ENCODE results near the gene CTBP2. TPM values are rescaled to one million over a fixed set of nuclear protein-coding genes. Genes with fewer than 3 reads are reported as not detected.

Gene CTBP2
- total and polyA plus RNA-seq, 4 donors, result 19.2 to 80.6 (median 63.2) TPM

DNA sequence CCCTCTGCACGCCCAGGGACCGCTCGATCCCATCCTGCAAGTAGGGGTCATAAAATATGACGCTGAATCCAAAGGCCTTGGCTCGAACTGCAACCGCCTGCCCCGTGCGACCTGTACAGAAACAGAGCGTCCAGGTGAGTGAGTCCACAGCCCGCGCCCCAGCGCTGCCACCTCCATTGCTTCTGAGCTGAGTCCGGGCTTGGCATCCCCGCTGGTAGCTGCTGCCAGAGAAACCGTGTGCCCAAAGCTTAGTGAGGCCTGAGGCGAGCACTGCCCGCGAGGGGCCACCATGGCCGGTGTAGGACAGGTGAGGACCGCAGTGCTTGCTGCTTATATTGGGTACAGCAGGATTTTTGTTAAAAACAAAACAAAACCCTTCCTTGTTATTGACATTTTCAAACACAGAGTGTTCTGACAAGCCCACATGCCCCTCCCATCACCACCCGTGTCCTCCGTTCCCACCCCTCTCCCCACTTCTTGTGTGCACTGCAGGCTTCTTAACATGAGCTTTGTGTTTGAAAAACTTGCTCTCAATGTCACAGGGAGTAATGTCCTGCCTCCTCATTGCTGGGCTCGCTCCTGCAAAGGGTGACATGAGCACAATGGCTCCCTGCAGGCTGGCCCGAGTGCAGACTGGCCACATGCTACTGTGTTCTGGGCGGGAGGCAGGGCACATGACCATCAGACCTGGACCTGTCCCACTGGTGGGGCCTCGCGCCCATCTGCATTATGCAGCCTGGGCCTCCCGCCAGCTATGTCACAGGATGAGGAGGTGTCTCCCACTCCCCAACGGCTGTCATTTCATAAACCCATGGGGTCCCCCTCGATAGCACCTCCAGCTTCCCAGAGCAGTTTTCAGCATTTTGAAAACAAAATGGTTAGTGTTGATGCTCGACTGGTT is 165.5 kb downstream of the CTBP2 start:
- Histone ChIP-seq H3K9me3 (ENCODE audit: control insufficient read depth in 4 of 4, insufficient read depth in 3 of 4, low read length in 3 of 4) (no peaks in the 10 kb centered on the region), H3K27me3 (ENCODE audit: control insufficient read depth in 3 of 3, insufficient read depth in 3 of 3, low read length in 2 of 3) (no peaks in the 10 kb centered on the region), H3K9ac (ENCODE audit: insufficient read depth in 1 of 2, low read length in 2 of 2) (no peak overlapping the region), H3K36me3 (ENCODE audit: control insufficient read depth in 4 of 4, insufficient read depth in 4 of 4, low read length in 4 of 4) (peaks cover 24 to 61% (median 58%) of the 10 kb centered on the region in 4 donors), H3K27ac (ENCODE audit: low read depth in 1 of 2, low read length in 1 of 2) (no peak overlapping the region), H3K4me3 (no peak overlapping the region), H3K4me1 (ENCODE audit: control insufficient read depth in 5 of 5, insufficient read depth in 5 of 5, low read length in 5 of 5) (peaks cover 3 to 16% (median 8%) of the 10 kb centered on the region in 5 donors)
- whole genome bisulfite sequencing, 2 donors, result 85 to 92% methylated on average over 31 of the region's 31 CpGs
- no peak for DNase-seq
- ATAC-seq (ENCODE audit: insufficient read depth, low FRiP score), result no peak
- TF ChIP-seq CTCF (IDR thresholded peaks at IDR 0.05; ENCODE audit: control extremely low read depth, extremely low read depth), result no peak

DNA sequence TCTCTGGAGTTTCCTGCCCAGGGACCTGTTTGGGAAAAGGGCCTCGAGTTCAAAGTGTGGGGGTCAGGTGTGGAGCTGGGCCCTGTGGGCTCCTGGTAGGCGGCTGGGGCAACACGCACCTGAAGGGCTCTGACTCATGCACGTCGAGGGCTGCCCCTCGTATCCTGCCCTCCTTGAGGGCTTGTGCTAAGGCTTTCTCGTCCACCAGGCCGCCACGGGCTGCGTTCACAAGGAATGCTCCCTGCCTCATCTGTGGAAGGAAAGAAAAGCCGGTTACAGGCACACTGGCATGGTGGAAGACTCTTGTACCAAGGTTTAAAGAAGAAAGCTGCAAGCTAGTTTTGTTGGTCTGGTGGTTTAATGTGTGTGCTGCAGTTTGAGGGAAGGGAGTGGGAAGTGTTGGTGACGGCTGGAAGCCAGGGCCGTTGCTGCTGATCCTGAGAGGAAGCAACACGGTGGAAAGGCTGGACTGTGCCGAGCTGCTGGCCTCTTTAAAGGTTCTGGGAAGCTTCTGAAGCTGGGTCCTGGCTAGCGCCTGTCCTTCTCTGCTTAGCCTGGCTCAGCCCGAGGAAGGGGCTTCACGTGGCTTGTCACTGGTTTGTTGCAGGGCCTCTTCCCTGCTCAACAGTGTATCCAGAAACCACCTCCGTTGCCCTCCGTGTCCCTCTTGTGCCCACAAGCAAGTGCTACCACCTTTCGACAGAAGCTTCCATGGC is 166.5 kb downstream of the CTBP2 start:
- no peak for TF ChIP-seq CTCF (IDR thresholded peaks at IDR 0.05; ENCODE audit: control extremely low read depth, extremely low read depth)
- H3K27me3 ChIP-seq (ENCODE audit: control insufficient read depth in 3 of 3, insufficient read depth in 3 of 3, low read length in 2 of 3), result no peaks in the 10 kb centered on the region
- H3K27ac ChIP-seq (ENCODE audit: low read depth in 1 of 2, low read length in 1 of 2), result no peak overlapping the region
- DNase-seq (no peak), ATAC-seq (ENCODE audit: insufficient read depth, low FRiP score) (no peak)
- WGBS, 2 donors, result 88 to 92% methylated on average over 21 of the region's 21 CpGs
- H3K4me1 ChIP-seq (ENCODE audit: control insufficient read depth in 5 of 5, insufficient read depth in 5 of 5, low read length in 5 of 5), result peaks cover 0 to 7% (median 4%) of the 10 kb centered on the region in 5 donors
- H3K9ac ChIP-seq (ENCODE audit: insufficient read depth in 1 of 2, low read length in 2 of 2), result no peak overlapping the region
- peaks cover 24 to 66% (median 58%) of the 10 kb centered on the region in 4 donors for H3K36me3 ChIP-seq (ENCODE audit: control insufficient read depth in 4 of 4, insufficient read depth in 4 of 4, low read length in 4 of 4)
- no peak overlapping the region for H3K4me3 ChIP-seq
- no peaks in the 10 kb centered on the region for H3K9me3 ChIP-seq (ENCODE audit: control insufficient read depth in 4 of 4, insufficient read depth in 3 of 4, low read length in 3 of 4)

DNA sequence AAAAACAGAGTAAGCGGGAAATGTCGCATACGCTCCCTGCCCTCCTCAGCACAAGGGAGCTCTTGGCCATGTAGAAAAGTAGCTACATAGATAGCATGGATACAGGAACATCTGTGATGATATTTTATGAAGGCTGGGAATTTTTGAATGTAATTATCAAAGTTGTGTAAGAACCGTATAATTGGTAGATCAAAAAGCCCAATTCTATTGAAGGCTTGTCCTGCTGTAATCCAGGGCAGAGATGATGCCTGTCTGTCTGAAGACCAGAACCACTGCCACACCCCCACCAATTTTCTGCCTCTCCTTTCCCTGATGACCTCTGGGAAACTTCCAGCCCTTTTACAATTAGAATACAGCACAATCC is 167.0 kb downstream of the CTBP2 start:
- no peak for TF ChIP-seq CTCF (IDR thresholded peaks at IDR 0.05; ENCODE audit: control extremely low read depth, extremely low read depth)
- peaks cover 24 to 63% (median 58%) of the 10 kb centered on the region in 4 donors for H3K36me3 ChIP-seq (ENCODE audit: control insufficient read depth in 4 of 4, insufficient read depth in 4 of 4, low read length in 4 of 4)
- H3K27me3 ChIP-seq (ENCODE audit: control insufficient read depth in 3 of 3, insufficient read depth in 3 of 3, low read length in 2 of 3), result no peaks in the 10 kb centered on the region
- H3K9me3 ChIP-seq (ENCODE audit: control insufficient read depth in 4 of 4, insufficient read depth in 3 of 4, low read length in 3 of 4), result no peaks in the 10 kb centered on the region
- H3K9ac ChIP-seq (ENCODE audit: insufficient read depth in 1 of 2, low read length in 2 of 2), result no peak overlapping the region
- WGBS, 2 donors, result 98 to 99% methylated on average over 4 of the region's 4 CpGs
- H3K27ac ChIP-seq (ENCODE audit: low read depth in 1 of 2, low read length in 1 of 2), result no peak overlapping the region
- H3K4me1 ChIP-seq (ENCODE audit: control insufficient read depth in 5 of 5, insufficient read depth in 5 of 5, low read length in 5 of 5), result peaks cover 0 to 4% (median 1%) of the 10 kb centered on the region in 5 donors
- ATAC-seq (ENCODE audit: insufficient read depth, low FRiP score) (no peak), DNase-seq (no peak)
- no peak overlapping the region for H3K4me3 ChIP-seq
